Activated naive CD4-positive, alpha-beta T cell treated with anti-CD3 and anti-CD28 coated beads, Interleukin-2, amount 50 U/mL, for 24 hours (primary cell): ENCODE measurements around the gene GOLGA6C.
"Not testable (repeated sequence)": the region's sequence is repeated elsewhere in the genome, so short reads cannot be mapped to it uniquely, and the experiment has no call there.

Source experiments
- H3K27ac Mint-ChIP-seq: one replicate; pipeline ENCODE4 v1.8.0; 2021; ENCODE audit warnings: mild to moderate bottlenecking, mixed read lengths
- H3K27me3 Mint-ChIP-seq: one replicate; pipeline ENCODE4 v1.8.0; 2021; ENCODE audit warnings: mixed read lengths
- H3K36me3 Mint-ChIP-seq: one replicate; pipeline ENCODE4 v1.8.0; 2021; ENCODE audit warnings: mixed read lengths
- H3K4me1 Mint-ChIP-seq: one replicate; pipeline ENCODE4 v1.8.0; 2021; ENCODE audit warnings: mixed read lengths
- H3K4me3 Mint-ChIP-seq: one replicate; pipeline ENCODE4 v1.8.0; 2021; ENCODE audit warnings: mild to moderate bottlenecking, mixed read lengths
- H3K9me3 Mint-ChIP-seq: one replicate; pipeline ENCODE4 v1.8.0; 2021; ENCODE audit warnings: mixed read lengths

The GOLGA6C gene

DNA sequence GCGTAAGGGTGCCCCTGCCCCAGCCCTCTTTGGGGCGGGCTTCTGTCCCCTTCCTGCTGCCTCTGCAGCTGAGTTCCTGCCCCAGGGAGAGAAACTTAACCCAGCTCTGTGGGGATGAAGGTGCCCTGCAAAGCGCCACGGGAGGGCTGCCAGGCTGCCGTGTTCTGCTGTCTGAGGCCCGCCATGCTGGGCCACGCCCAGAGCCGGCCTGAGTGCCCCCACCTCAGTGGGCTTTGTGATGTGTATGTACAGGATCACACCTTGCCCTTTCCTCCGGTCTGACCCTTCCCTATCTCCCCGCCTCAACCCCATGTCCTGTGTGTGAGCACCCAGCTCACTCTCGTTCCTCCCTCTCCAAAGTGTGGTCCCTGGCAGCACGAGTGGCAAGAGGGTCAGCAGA is 33.9 kb upstream of the GOLGA6C start:
- no peaks in the 10 kb centered on the region for H3K27me3 Mint-ChIP-seq
- H3K36me3 Mint-ChIP-seq: no peaks in the 10 kb centered on the region
- H3K4me3 Mint-ChIP-seq: no peak overlapping the region
- no peaks in the 10 kb centered on the region for H3K4me1 Mint-ChIP-seq
- no peak overlapping the region for H3K27ac Mint-ChIP-seq
- no peaks in the 10 kb centered on the region for H3K9me3 Mint-ChIP-seq

DNA sequence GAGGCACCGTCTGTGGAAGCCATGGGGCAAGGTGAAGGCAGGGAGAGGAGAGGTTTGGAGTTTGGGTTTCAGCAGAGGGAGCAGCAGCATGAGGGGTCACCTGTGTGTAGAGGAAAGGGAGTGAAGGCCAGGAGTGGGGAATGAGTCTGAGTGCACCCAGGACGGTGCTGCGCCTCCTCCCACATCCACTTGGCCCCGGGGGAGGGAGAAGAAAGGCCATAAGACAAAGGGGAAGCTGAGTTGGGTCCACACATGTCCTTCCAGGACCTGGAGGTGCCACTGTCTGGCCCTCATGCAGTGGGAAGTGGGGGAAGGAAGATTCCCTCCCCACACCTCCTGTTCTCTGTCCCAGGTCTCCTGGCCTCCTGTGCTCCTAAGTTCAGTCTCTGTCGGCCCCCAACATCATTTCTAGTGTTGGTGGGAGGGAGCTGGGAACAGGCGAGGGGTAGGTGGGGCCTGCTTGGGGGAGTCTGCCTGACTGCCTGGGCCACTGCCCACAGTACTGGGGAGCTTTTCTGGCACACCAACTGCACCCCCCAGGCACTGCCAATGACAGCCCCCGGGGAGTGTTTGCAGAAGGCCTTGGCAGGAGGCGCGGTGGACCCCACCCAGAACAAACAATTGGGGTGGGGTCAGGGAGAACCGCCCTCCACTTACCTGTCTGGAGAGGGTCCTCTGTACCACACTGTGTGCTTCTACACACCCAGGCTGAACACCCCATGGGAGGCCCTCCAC is 32.9 kb upstream of the GOLGA6C start:
- H3K27me3 Mint-ChIP-seq, H3K27ac Mint-ChIP-seq, H3K4me3 Mint-ChIP-seq, H3K4me1 Mint-ChIP-seq, H3K36me3 Mint-ChIP-seq, H3K9me3 Mint-ChIP-seq: not testable (repeated sequence)

DNA sequence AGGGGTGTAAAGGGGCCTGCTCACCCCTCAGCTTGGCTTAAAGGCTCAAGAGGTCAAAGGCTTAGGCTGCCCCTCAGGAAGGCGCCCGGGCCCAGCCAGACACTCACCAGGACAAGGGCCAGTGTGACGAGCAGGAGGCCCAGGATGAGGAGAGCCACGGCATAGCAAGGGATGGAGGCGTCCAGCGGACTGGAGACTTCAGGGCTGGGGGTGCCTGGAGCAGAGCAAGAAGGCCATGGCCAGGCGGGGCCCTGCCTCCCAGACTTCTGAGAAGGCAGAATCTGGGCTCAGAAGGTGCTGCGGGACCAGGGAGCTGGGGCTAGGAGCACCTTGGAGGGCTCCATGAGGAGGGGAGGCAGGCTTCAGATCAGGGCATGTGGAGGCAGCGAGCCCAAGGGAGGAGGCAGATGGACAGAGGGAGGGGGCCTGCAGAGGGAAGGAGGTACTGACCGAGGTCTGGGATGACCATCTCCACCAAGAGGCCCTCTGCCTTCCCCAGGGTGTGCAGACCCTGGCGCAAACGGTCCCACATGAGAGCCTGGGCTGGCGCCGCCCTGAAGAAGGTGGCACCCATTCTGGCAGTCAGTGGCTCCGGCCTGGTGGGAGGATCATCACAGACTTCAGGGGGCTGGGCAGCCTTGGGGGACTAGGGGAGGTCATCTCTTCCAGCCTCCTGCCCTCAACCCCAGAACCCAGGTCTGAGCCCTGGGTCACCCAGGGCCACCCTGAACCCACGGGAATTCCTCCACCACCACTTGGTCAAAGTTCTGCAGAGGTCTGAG is 32.0 kb upstream of the GOLGA6C start:
- Mint-ChIP-seq H3K4me1 (no peaks in the 10 kb centered on the region), H3K9me3 (no peaks in the 10 kb centered on the region), H3K4me3 (no peak overlapping the region), H3K27ac (no peak overlapping the region), H3K27me3 (no peaks in the 10 kb centered on the region), H3K36me3 (no peaks in the 10 kb centered on the region)

- not testable (repeated sequence) for H3K27ac Mint-ChIP-seq, H3K36me3 Mint-ChIP-seq, H3K27me3 Mint-ChIP-seq, H3K4me3 Mint-ChIP-seq, H3K9me3 Mint-ChIP-seq, H3K4me1 Mint-ChIP-seq
These were observed 31.0 kb upstream of the GOLGA6C start for GRCh38 chr15:75227112-75227511.

- Mint-ChIP-seq H3K4me3 (no peak overlapping the region), H3K27ac (no peak overlapping the region), H3K9me3 (no peaks in the 10 kb centered on the region), H3K4me1 (no peaks in the 10 kb centered on the region), H3K27me3 (peaks cover 2% of the 10 kb centered on the region), H3K36me3 (no peaks in the 10 kb centered on the region)
These were observed 30.4 kb upstream of the GOLGA6C start for GRCh38 chr15:75227663-75228280.

DNA sequence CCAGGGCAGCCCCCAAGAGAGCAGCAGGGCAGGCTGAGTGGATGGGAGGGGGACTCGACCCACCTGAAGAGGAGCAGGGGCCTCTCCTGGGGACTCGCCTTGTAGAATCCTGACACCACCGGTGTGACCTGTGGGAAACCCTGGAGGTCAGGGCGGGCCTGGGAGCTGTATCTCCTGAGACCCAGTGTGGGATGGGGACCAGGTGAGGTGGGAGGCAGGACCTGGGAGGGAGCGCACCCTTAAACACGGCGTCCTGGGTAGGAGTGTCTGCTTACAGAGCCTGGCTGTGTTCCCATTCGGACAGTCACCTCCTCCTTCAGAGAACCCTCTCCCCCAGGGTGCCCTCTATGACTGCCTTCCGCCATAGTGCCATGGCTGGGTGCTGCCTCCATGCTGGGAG is 29.3 kb upstream of the GOLGA6C start:
- Mint-ChIP-seq H3K9me3 (no peaks in the 10 kb centered on the region), H3K27ac (no peak overlapping the region), H3K36me3 (no peaks in the 10 kb centered on the region), H3K27me3 (peaks cover 2% of the 10 kb centered on the region), H3K4me3 (no peak overlapping the region), H3K4me1 (no peaks in the 10 kb centered on the region)

DNA sequence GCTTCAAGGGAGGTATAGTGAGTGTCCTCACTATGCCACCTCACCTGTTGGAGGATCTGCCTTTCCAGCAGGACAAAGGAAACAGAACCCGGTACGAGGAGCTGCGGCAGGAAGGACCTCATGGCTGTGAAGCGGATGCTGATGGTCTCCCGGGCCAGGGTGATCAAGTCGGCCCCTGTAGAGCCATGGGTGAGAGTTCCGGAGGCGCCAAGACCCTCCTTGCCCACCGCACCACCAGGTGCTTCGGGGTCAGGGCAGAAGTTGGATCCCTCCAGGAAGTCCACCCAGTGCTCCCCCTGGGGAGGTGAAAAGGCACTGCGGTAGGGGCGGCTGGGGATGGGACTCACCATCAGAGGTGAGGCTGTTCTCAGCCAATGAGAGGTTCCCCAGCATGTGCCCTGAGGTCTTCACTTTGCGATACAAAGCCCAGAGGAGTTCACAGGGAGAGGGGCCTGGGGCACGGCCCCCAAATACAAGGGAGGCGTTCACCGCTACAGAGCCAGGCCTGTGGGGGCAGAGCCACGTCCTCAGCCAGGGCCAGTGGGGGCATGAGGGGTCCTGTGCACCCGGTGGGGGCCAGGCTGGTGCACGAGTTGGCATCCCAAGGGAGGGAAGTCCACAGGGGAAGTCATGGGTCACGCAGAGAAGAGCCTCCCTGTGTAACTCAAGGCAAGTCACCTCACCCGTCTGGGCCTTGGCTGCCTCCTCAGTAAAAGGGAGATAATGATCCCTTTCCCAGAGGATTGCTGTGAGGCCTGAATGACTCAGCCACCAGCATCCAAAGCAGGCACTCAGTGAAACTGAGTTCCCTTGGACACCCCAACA is 28.7 kb upstream of the GOLGA6C start:
- Mint-ChIP-seq H3K36me3 (no peaks in the 10 kb centered on the region), H3K4me1 (no peaks in the 10 kb centered on the region), H3K27ac (no peak overlapping the region), H3K9me3 (no peaks in the 10 kb centered on the region), H3K4me3 (no peak overlapping the region), H3K27me3 (peaks cover 2% of the 10 kb centered on the region)

- H3K27ac Mint-ChIP-seq: no peak overlapping the region
- no peak overlapping the region for H3K4me3 Mint-ChIP-seq
- H3K36me3 Mint-ChIP-seq: no peaks in the 10 kb centered on the region
- no peaks in the 10 kb centered on the region for H3K4me1 Mint-ChIP-seq
- no peaks in the 10 kb centered on the region for H3K9me3 Mint-ChIP-seq
- H3K27me3 Mint-ChIP-seq: peaks cover 4% of the 10 kb centered on the region
These were observed 28.2 kb upstream of the GOLGA6C start for GRCh38 chr15:75230016-75230343.

DNA sequence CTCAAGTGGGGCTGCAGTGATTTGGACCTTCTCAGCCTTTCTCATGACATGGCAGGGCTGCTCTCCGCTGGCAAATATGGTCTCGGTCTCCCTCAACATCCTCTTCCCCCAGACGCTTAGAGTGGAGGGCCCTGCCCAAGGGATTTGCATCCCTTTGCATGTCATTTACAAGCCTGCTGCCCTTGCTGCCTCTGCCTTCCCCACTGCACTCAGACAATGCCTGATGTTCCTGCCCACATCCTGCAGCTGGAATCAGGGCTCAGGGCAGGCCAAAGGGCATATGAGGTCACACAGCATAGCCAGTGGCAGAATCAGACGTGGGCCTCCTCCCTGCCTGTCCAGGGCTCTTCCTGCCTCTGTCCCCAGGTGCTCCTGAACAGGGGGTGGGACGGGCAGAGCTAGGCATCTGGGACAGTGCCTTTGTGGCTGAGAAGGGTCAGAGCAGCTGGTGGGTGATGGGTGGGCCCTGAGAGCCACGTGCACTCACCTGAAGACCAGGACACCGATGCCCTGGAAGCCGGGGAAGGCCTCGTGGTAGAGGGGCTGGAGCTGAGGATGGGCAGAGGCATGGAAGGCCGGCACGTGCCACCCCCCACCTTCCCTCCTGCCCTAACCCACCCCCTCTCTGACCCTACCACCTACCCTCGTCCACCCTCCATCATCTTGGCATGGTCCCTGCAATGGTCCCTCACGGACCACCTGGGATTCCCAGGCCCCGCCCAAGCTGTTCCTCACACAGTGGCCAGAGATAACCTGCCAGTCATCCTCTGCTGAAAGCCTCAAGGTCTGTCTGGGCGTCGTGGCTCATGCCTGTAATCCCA is 27.4 kb upstream of the GOLGA6C start:
- H3K27me3 Mint-ChIP-seq: peaks cover 6% of the 10 kb centered on the region
- no peak overlapping the region for H3K4me3 Mint-ChIP-seq
- no peaks in the 10 kb centered on the region for H3K36me3 Mint-ChIP-seq
- H3K9me3 Mint-ChIP-seq: no peaks in the 10 kb centered on the region
- no peak overlapping the region for H3K27ac Mint-ChIP-seq
- no peaks in the 10 kb centered on the region for H3K4me1 Mint-ChIP-seq

- Mint-ChIP-seq H3K9me3 (no peaks in the 10 kb centered on the region), H3K4me1 (no peaks in the 10 kb centered on the region), H3K4me3 (no peak overlapping the region), H3K36me3 (no peaks in the 10 kb centered on the region), H3K27ac (peak overlapping the region; percentile 26), H3K27me3 (peaks cover 6% of the 10 kb centered on the region)
These were observed 26.3 kb upstream of the GOLGA6C start for GRCh38 chr15:75231836-75232235.

DNA sequence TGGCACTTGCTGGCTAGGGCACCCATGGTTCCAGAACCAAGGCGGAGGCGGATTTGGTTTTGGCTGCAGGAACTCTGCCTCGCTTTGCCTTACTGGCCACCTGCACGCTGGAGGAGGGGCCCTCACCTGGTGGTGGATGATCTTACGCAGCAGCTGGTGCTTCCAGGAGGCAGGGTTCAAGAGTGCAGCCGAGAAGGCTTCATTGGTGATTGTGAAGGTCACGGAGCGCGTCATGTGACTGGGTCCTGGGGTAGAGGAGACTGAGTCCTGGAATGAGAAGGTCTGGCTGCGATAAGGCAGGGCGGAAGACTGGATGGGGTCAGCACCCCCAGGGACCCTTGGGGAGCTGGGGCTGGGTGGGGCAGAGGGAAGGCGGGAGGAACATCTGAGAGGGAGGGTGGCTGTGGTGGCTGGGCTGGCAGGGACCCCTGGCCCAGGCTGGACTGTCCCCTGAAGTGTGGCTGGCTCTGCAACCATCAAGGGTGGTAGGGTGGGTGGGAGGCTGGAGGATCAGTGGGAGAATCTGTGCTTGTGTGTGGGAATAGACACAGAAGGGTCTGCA is 25.8 kb upstream of the GOLGA6C start:
- H3K4me3 Mint-ChIP-seq: no peak overlapping the region
- H3K27ac Mint-ChIP-seq: no peak overlapping the region
- peaks cover 6% of the 10 kb centered on the region for H3K27me3 Mint-ChIP-seq
- no peaks in the 10 kb centered on the region for H3K4me1 Mint-ChIP-seq
- no peaks in the 10 kb centered on the region for H3K9me3 Mint-ChIP-seq
- no peaks in the 10 kb centered on the region for H3K36me3 Mint-ChIP-seq

- Mint-ChIP-seq H3K4me1 (no peaks in the 10 kb centered on the region), H3K36me3 (no peaks in the 10 kb centered on the region), H3K9me3 (no peaks in the 10 kb centered on the region), H3K4me3 (no peak overlapping the region), H3K27me3 (peaks cover 6% of the 10 kb centered on the region), H3K27ac (no peak overlapping the region)
These were observed 25.2 kb upstream of the GOLGA6C start for GRCh38 chr15:75232826-75233503.

DNA sequence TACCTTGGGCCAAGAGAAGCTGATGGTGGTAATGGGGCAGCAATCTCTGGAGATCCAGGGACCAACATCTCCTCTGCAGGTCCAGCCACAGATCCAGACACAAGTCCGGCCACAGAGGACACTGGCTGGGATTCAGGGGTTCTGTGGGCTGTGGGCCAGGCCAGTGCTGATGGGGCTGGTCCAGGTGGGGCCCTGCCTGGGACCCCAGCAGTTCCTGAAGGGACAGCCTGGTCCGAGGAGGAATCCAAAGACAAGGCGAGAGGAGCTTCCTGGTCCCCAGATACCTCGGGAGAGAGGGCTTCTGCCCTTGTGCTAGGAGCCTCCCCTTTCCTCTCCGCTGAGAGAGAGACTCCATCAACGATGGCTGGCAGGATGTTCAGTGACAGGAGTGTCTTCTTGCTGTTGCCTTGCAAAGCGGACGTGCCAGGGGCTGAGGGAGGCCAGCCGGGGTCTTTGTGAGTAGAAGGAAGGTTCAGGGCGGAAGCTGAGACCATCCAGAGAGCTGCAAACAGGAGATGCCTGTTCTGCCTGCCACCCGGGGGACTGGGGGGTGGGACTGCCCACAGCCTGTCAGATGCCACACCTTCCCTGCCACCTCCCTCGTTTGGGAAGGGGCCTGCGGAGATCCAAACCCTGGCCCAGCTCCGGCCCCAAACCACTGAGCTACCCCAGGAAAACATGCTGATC is 24.5 kb upstream of the GOLGA6C start:
- no peaks in the 10 kb centered on the region for H3K4me1 Mint-ChIP-seq
- no peak overlapping the region for H3K4me3 Mint-ChIP-seq
- H3K27ac Mint-ChIP-seq: no peak overlapping the region
- H3K36me3 Mint-ChIP-seq: no peaks in the 10 kb centered on the region
- H3K27me3 Mint-ChIP-seq: peaks cover 6% of the 10 kb centered on the region
- no peaks in the 10 kb centered on the region for H3K9me3 Mint-ChIP-seq
